ENCODE results near the gene NFATC4. TPM values are rescaled to one million over a fixed set of nuclear protein-coding genes. Genes with fewer than 3 reads are reported as not detected.

The NFATC4 gene
- total and polyA plus RNA-seq, 3 donors from 2014 or later, result 40.9 to 83.6 (median 53.5) TPM

DNA sequence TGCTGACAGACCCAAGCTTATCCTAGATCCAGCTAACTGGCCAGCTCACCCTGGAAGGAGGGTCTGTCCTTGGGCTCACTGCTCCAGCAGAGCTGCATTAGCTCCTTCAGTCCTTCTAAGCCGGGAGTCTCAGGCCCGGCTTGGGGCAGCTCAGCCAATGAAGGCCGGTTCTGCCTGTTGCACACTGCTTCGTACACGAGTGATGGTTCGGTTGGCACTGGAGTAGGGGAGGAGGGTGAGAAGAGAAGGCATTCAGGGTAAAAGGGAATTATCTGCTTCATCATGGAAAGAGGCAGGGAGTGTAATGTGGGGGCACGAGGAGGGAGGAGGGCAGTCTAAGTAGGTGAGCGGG lies 30.2 kb upstream of the NFATC4 start:
- Histone ChIP-seq H3K9me3 (no peaks in the 10 kb centered on the region), H3K36me3 (ENCODE audit: low read depth, missing control alignments) (no peaks in the 10 kb centered on the region), H3K4me3 (no peak overlapping the region), H3K27ac (no peak overlapping the region), H3K27me3 (no peaks in the 10 kb centered on the region), H3K4me1 (peaks cover 15% of the 10 kb centered on the region)
- WGBS, 2 donors, result 93 to 96% methylated on average over 8 of the region's 8 CpGs
- intact Hi-C loops (cut with DNase I; ENCODE audit: low total_unique reads), result no loop called here
- TF ChIP-seq POLR2A (IDR thresholded peaks at IDR 0.05) (no peak), CTCF (IDR thresholded peaks at IDR 0.05) (no peak)
- no peak for DNase-seq

DNA sequence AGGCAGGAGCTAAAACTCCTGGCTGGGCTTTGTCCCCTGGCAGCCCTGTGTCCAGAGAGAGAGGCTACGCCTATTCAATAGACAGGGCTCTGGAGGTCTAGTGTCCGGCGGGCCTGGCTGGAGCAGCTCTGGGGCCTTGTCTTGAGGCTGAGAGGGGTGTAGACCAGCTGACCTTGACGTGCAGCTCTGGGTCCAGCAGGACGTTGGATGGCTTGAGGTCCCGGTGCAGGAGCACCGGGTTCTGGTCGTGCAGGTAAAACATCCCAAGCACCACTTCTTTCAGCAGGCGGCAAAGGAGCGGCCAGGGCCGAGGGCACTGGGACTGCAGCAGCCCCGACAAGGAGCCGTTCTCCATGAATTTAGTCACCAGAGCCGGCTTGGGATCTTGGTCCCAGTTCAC lies 29.1 kb upstream of the NFATC4 start:
- intact Hi-C loops (cut with DNase I; ENCODE audit: low total_unique reads), result no loop called here
- no peaks in the 10 kb centered on the region for H3K36me3 ChIP-seq (ENCODE audit: low read depth, missing control alignments)
- H3K27ac ChIP-seq, result no peak overlapping the region
- no peaks in the 10 kb centered on the region for H3K27me3 ChIP-seq
- WGBS, 2 donors, result 57 to 70% methylated on average over 11 to 14 of the region's 14 CpGs
- H3K9me3 ChIP-seq, result no peaks in the 10 kb centered on the region
- H3K4me1 ChIP-seq, result peaks cover 14% of the 10 kb centered on the region
- H3K4me3 ChIP-seq, result peak overlapping the region in 1 of 2 donors; percentile 51
- no peak for DNase-seq
- TF ChIP-seq POLR2A (IDR thresholded peaks at IDR 0.05) (no peak), CTCF (IDR thresholded peaks at IDR 0.05) (no peak)

DNA sequence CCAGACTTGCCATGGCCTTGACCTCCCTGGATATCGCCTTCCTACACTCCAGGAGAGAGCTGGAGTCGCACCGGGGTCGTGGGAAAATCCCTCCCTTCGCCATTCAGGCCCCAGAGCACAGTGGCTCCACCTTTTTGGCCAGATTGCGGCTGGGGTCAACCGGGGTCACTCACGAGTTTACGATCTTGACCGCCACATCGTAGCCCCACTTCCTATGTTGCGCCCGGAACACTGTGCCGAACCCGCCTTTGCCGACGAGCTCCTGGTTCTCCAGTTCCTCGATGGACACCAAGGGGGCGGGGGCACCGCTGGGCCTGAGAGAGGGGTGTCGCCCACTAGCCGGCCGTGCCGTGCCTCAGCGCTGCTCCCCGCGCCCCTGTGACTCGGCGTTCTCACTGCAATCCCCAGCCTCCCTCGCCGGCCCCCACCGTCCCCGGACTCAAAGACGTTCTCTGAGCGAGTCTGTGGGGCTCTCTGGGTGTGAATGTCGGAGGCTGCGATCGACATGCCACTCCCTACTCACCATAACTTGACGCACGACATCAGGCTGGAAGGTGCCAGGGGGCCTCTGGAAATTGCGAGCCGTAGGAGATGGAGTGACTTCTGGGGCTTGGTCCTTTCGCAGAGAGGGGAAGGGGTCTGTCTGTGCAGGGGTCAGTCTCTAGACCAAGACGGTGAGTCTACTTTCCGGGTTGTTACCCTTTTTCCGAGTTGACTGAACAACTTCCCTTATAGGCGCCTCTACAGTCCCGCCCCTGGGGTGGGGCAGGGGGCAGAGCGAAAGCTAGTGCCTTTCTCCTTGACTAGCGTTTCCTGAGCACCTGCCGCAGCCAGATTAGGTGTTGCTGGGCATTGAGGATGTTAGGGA lies 28.5 kb upstream of the NFATC4 start, which contains the start of gene RIPK3:
TSS of gene RIPK3 (minus strand) at position 708 of the 868 bp plus-strand sequence. CDS start at position 543, 165 bp downstream.
- intact Hi-C loops (cut with DNase I; ENCODE audit: low total_unique reads), result no loop called here
- Histone ChIP-seq H3K27ac (no peak within 1 kb of the TSS), H3K9me3 (no peaks in the 10 kb centered on the region), H3K4me1 (peaks cover 8% of the 10 kb centered on the region), H3K4me3 (peak within 1 kb of the TSS; percentile 40 to 51), H3K36me3 (ENCODE audit: low read depth, missing control alignments) (no peaks in the 10 kb centered on the region), H3K27me3 (no peaks in the 10 kb centered on the region)
- no peak for TF ChIP-seq POLR2A (IDR thresholded peaks at IDR 0.05)
- no peak for TF ChIP-seq CTCF (IDR thresholded peaks at IDR 0.05)
- 32 to 34% methylated on average over 21 to 39 of the region's 51 CpGs for WGBS, 2 donors
- no peak for DNase-seq

DNA sequence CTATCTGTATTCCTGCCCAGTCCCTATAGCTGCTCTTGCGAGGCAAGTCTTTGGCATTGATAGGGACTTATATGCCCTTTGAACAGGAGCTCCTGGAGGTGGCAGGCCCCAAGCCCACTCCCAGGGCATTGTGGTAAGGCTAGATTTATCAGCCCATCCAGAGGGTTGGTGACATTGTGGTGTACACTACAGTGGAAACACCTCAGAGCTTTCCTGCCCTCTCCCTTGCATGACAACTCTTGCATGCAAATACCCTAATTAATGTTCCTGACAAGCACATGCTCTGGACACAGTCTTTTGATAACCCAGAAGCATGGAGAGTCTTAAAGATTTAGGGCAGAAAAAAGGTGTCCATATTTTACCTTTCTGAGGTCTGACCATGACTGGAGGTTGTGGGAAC lies 27.4 kb upstream of the NFATC4 start:
- intact Hi-C loops (cut with DNase I; ENCODE audit: low total_unique reads), result no loop called here
- no peak overlapping the region for H3K27ac ChIP-seq
- H3K9me3 ChIP-seq, result no peaks in the 10 kb centered on the region
- H3K4me1 ChIP-seq, result no peaks in the 10 kb centered on the region
- no peaks in the 10 kb centered on the region for H3K27me3 ChIP-seq
- no peak overlapping the region for H3K4me3 ChIP-seq
- WGBS, 2 donors, result 80 to 100% methylated on average over 1 of the region's 1 CpG
- TF ChIP-seq CTCF (IDR thresholded peaks at IDR 0.05), result no peak
- no peak for TF ChIP-seq POLR2A (IDR thresholded peaks at IDR 0.05)
- no peaks in the 10 kb centered on the region for H3K36me3 ChIP-seq (ENCODE audit: low read depth, missing control alignments)
- DNase-seq, result no peak

DNA sequence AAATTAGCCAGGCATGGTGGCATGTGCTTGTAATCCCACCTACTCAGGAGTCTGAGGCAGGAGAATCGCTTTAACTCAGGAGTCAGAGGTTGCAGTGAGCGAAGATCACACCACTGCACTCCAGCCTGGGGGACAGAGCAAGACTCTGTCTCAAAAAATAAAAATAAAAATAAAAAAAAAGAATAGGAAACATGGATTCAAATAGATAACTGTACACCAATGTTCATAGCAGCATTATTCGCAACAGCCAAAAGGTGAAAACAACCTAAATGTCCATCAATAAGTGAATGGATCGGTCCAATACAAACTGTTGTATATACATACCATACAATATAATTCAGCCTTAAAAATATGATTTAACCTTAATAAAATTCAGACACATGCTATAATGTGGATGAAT lies 25.1 kb upstream of the NFATC4 start:
- Histone ChIP-seq H3K4me3 (no peak overlapping the region), H3K4me1 (no peaks in the 10 kb centered on the region), H3K27me3 (no peaks in the 10 kb centered on the region), H3K9me3 (no peaks in the 10 kb centered on the region), H3K27ac (no peak overlapping the region), H3K36me3 (ENCODE audit: low read depth, missing control alignments) (no peaks in the 10 kb centered on the region)
- WGBS, 2 donors, result 93 to 94% methylated on average over 4 of the region's 4 CpGs
- TF ChIP-seq CTCF (IDR thresholded peaks at IDR 0.05) (no peak), POLR2A (IDR thresholded peaks at IDR 0.05) (no peak)
- intact Hi-C loops (cut with DNase I; ENCODE audit: low total_unique reads), result no loop called here
- no peak for DNase-seq

Data from testis (tissue), 3 donors.